T47D (cell line): Measurements from ENCODE around the gene HK3.

Experiments used
- DNase-seq, 2 experiments: peaks; one replicate each; pipeline versions ENCODE4 v3.0.0 to v3.0.0-alpha.2; 2011 to 2012; ENCODE audit warnings: low read depth in 1 of 2, low spot score in 1 of 2
- JUND ChIP-seq: IDR thresholded peaks from 2 replicates; pipeline ENCODE4 v1.6.1; 2012; ENCODE audit warnings: low read depth
- in situ Hi-C: cut with HindIII; loops from 2 replicates; pipeline ENCODE4 v1.10.0; 2016; ENCODE audit warnings: low sequenced_read_pairs, low pct_unique_long_range_greater_than_20kb

The HK3 gene

GRCh38 chr5:176868126-176868525 lies 31.0 kb downstream of the HK3 start:
- TF ChIP-seq JUND, result no peak
- in situ Hi-C loops, result no loop called here
- DNase-seq, result no peak

GRCh38 chr5:176866707-176867310 lies 32.3 kb downstream of the HK3 start:
- TF ChIP-seq JUND, result no peak
- in situ Hi-C loops, result no loop called here
- DNase-seq, result no peak

- no peak for DNase-seq
- in situ Hi-C loops, result no loop called here
- TF ChIP-seq JUND, result no peak
Observed at GRCh38 chr5:176865964-176866363, 33.2 kb downstream of the HK3 start.

- no peak for DNase-seq
- in situ Hi-C loops, result no loop called here
- TF ChIP-seq JUND, result no peak
Observed at GRCh38 chr5:176864755-176865154, 34.4 kb downstream of the HK3 start.

- in situ Hi-C loops, result no loop called here
- DNase-seq, result no peak
- TF ChIP-seq JUND, result no peak
Observed at GRCh38 chr5:176863765-176864098, 35.4 kb downstream of the HK3 start.

- no peak for TF ChIP-seq JUND
- in situ Hi-C loops, result no loop called here
- DNase-seq, result peak in 1 of 2 experiments; percentile 36
Observed at GRCh38 chr5:176863041-176863764, 35.9 kb downstream of the HK3 start.

GRCh38 chr5:176862330-176862995 lies 36.7 kb downstream of the HK3 start:
- peak; percentile 62 to 76 for DNase-seq
- TF ChIP-seq JUND, result no peak
- in situ Hi-C loops, result no loop called here

GRCh38 chr5:176861276-176861675 lies 37.9 kb downstream of the HK3 start:
- DNase-seq, result no peak
- TF ChIP-seq JUND, result no peak
- in situ Hi-C loops, result no loop called here

GRCh38 chr5:176860381-176860780 lies 38.8 kb downstream of the HK3 start:
- in situ Hi-C loops, result no loop called here
- no peak for DNase-seq
- TF ChIP-seq JUND, result no peak

- in situ Hi-C loops, result no loop called here
Observed at GRCh38 chr5:176859916-176860315, 39.2 kb downstream of the HK3 start.

GRCh38 chr5:176857894-176858273 lies 41.3 kb downstream of the HK3 start:
- in situ Hi-C loops, result no loop called here
- no peak for TF ChIP-seq JUND
- DNase-seq, result no peak

More at GRCh38 chr5:176859916-176860315, 39.2 kb downstream of the HK3 start:
- no peak for TF ChIP-seq JUND
- no peak for DNase-seq

GRCh38 chr5:176857216-176857893 lies 41.8 kb downstream of the HK3 start:
- no peak for DNase-seq
- in situ Hi-C loops, result no loop called here
- TF ChIP-seq JUND, result no peak

GRCh38 chr5:176856746-176857145 lies 42.4 kb downstream of the HK3 start:
- DNase-seq, result no peak
- in situ Hi-C loops, result no loop called here
- no peak for TF ChIP-seq JUND
